C4-2B (cell line): ENCODE data around the gene DPYSL3.

ENCODE experiments used
- ZFX ChIP-seq: fragments of 450-650 bp; IDR thresholded peaks from 2 replicates; pipeline ENCODE4 v1.6.1; 2017
- TF ChIP-seq, protein P1 (sequence below): fragments of 450-650 bp; conservative IDR thresholded peaks from 2 replicates; pipeline ENCODE4 v1.5.1; 2017; ENCODE audit warnings: mild to moderate bottlenecking

DNA sequence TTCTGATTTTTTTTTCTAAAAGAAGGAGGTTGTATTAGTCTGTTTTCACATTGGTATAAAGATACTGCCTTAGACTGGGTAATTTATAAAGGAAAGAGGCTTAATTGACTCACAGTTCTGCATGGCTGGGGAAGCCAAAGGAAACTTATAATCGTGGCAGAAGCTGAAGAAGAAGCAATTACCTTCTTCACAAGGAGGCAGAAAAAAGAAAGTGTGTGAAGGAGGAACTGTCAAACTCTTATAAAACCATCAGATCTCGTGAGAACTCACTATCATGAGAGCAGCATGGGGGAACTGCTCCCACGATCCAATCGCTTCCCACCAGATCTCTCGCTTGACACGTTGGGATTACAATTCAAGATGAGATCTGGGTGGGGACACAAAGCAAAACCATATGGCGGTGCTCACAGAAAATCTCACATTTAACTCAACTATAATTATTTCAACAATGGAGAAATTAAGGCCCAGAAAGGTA is 27.1 kb downstream of the DPYSL3 start:
- TF ChIP-seq, protein P1, sequence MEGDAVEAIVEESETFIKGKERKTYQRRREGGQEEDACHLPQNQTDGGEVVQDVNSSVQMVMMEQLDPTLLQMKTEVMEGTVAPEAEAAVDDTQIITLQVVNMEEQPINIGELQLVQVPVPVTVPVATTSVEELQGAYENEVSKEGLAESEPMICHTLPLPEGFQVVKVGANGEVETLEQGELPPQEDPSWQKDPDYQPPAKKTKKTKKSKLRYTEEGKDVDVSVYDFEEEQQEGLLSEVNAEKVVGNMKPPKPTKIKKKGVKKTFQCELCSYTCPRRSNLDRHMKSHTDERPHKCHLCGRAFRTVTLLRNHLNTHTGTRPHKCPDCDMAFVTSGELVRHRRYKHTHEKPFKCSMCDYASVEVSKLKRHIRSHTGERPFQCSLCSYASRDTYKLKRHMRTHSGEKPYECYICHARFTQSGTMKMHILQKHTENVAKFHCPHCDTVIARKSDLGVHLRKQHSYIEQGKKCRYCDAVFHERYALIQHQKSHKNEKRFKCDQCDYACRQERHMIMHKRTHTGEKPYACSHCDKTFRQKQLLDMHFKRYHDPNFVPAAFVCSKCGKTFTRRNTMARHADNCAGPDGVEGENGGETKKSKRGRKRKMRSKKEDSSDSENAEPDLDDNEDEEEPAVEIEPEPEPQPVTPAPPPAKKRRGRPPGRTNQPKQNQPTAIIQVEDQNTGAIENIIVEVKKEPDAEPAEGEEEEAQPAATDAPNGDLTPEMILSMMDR, result no peak
- no peak for TF ChIP-seq ZFX
